HG03520 (cell line): ENCODE measurements around the gene FAM111A.

Experiments used
- ATAC-seq: cut with Tn5 transposase; IDR thresholded peaks from one replicate; pipeline ENCODE4 v1.9.1; 2021; ENCODE audit warnings: mild to moderate bottlenecking, moderate library complexity; ENCODE audit not compliant: unreplicated experiment

FAM111A gene

GRCh38 chr11:59141191-59141590 is 1.5 kb upstream of the FAM111A start:
- ATAC-seq: no peak

- peak; percentile 5 for ATAC-seq
Measured at GRCh38 chr11:59141673-59142460, 789 bp upstream of the FAM111A start.

- no peak for ATAC-seq
Measured at GRCh38 chr11:59144096-59144495, 1.4 kb downstream of the FAM111A start.

GRCh38 chr11:59144579-59145345 is 2.1 kb downstream of the FAM111A start:
- ATAC-seq: peak; percentile 52

GRCh38 chr11:59145534-59145933 is 2.9 kb downstream of the FAM111A start:
- no peak for ATAC-seq

GRCh38 chr11:59151761-59152160 is 9.1 kb downstream of the FAM111A start:
- no peak for ATAC-seq

GRCh38 chr11:59152312-59152951 is 9.8 kb downstream of the FAM111A start:
- ATAC-seq: peak; percentile 76

- ATAC-seq: no peak
Measured at GRCh38 chr11:59154610-59155009, 12.0 kb downstream of the FAM111A start.

GRCh38 chr11:59157433-59157832 is 14.8 kb downstream of the FAM111A start:
- no peak for ATAC-seq

- ATAC-seq: peak; percentile 94
Measured at GRCh38 chr11:59158206-59159068, 15.8 kb downstream of the FAM111A start.

GRCh38 chr11:59164028-59164427 is 21.4 kb downstream of the FAM111A start:
- no peak for ATAC-seq

- ATAC-seq: peak; percentile 74
Measured at GRCh38 chr11:59171508-59172322, 29.1 kb downstream of the FAM111A start, which contains the start of gene DTX4. Gene DTX4, plus strand, starts transcription at chr11:59172132. Its CDS starts 464 bp downstream, at chr11:59172596.

GRCh38 chr11:59172345-59173079 is 29.9 kb downstream of the FAM111A start:
- peak; percentile 25 for ATAC-seq

GRCh38 chr11:59173080-59173963 is 30.7 kb downstream of the FAM111A start:
- ATAC-seq: no peak

- ATAC-seq: no peak
Measured at GRCh38 chr11:59173964-59174663, 31.5 kb downstream of the FAM111A start.

- no peak for ATAC-seq
Measured at GRCh38 chr11:59174664-59175033, 32.0 kb downstream of the FAM111A start.

GRCh38 chr11:59175091-59175501 is 32.4 kb downstream of the FAM111A start:
- ATAC-seq: no peak
